K562 (cell line): ENCODE measurements around the gene DLGAP1. TPM values are rescaled to one million over a fixed set of nuclear protein-coding genes. Genes with fewer than 3 reads are reported as not detected.
A peak's percentile ranks its signal among the peaks of the same experiment; 100 is the strongest.

Experiments used
- CHD1 ChIP-seq: fragments of 200-600 bp; sonication (generic); IDR thresholded peaks from one replicate; pipeline ENCODE4 v1.6.1; 2012; ENCODE audit warnings: mild to moderate bottlenecking, moderate library complexity, low read length, inconsistent platforms
- DEAF1 ChIP-seq: fragments of 450-650 bp; formaldehyde crosslinking; IDR thresholded peaks from 2 replicates; pipeline ENCODE4 v1.4.0; 2020; ENCODE audit warnings: mild to moderate bottlenecking, moderate library complexity
- DMBX1 ChIP-seq: fragments of 250-450 bp; sonication (Bioruptor Pico); IDR thresholded peaks from 2 replicates; pipeline ENCODE4 v1.8.0; 2022; ENCODE audit warnings: inconsistent platforms, mild to moderate bottlenecking, moderate library complexity, borderline replicate concordance
- ESRRA ChIP-seq: fragments of 450-650 bp; IDR thresholded peaks from 2 replicates; pipeline ENCODE4 v1.6.1; 2014; ENCODE audit warnings: low read depth, mild to moderate bottlenecking, moderate library complexity, borderline replicate concordance
- ETS2 ChIP-seq: IDR thresholded peaks from 2 replicates; pipeline ENCODE4 v1.6.1; 2016; ENCODE audit warnings: borderline replicate concordance, missing genetic modification characterization, mild to moderate bottlenecking, moderate library complexity, missing compliant biosample characterization; ENCODE audit not compliant: poor library complexity, severe bottlenecking
- HNRNPH1 ChIP-seq: fragments of 200-400 bp; formaldehyde crosslinking; optimal IDR thresholded peaks from 2 replicates; pipeline ENCODE3; 2017; ENCODE audit warnings: low read depth, mild to moderate bottlenecking, low read length, moderate library complexity
- PML ChIP-seq: IDR thresholded peaks from 2 replicates; pipeline ENCODE4 v1.6.1; 2012; ENCODE audit warnings: low read length, inconsistent platforms
- PPARD ChIP-seq: fragments of 250-450 bp; sonication (Bioruptor Pico); IDR thresholded peaks from 2 replicates; pipeline ENCODE4 v1.8.0; 2022; ENCODE audit warnings: inconsistent platforms, mild to moderate bottlenecking, moderate library complexity
- YY1 ChIP-seq, 3 experiments: IDR thresholded peaks; 2 replicates each; pipeline ENCODE4 v1.6.1; 2011; ENCODE audit warnings: low read length in 2 of 3, mild to moderate bottlenecking in 2 of 3, moderate library complexity in 2 of 3, borderline replicate concordance in 1 of 3, control low read depth in 1 of 3, low read depth in 1 of 3; ENCODE audit not compliant: insufficient read depth in 3 of 3, insufficient replicate concordance in 2 of 3, control insufficient read depth in 1 of 3, insufficient read length in 1 of 3; ENCODE audit errors: extremely low read depth in 1 of 3
- ZBTB40 ChIP-seq, 2 experiments: fragments of 450-650 bp in 1 of 2; sonication (generic) in 1 of 2; formaldehyde crosslinking in 1 of 2; IDR thresholded peaks; 2 replicates each; pipeline versions ENCODE4 v1.7.1 to v1.9.0; 2016 to 2022; ENCODE audit warnings: inconsistent platforms in 1 of 2, mild to moderate bottlenecking in 1 of 2, missing genetic modification reagents in 1 of 2
- ZNF24 ChIP-seq: fragments of 450-650 bp; IDR thresholded peaks from 2 replicates; pipeline ENCODE4 v1.6.1; 2016
- ZNF592 ChIP-seq: fragments of 450-650 bp; IDR thresholded peaks from 2 replicates; pipeline ENCODE4 v1.6.1; 2017; ENCODE audit warnings: antibody characterized with exemption, mild to moderate bottlenecking
- polyA plus RNA-seq, 8 experiments: library from polyadenylated mRNA; depleted of rRNA in 4 of 8; stranded (reverse) in 5 of 8; unstranded in 3 of 8; fragments of >200 nt; fragmentation: Nextera tagmentation in 2 of 8; fragmentation: Illumina TruSeq in 1 of 8; extraction: Ambion mirVana in 2 of 8; extraction: Trizol in 1 of 8; gene quantifications; 2 replicates each; pipeline versions ENCODE4 v1.2.1 to v1.2.3, GENCODE V29; 2011 to 2014; ENCODE audit warnings: inconsistent platforms in 1 of 8, missing spikeins in 1 of 8
- total RNA-seq, 7 experiments: library from RNA; depleted of rRNA in 6 of 7; stranded (reverse); fragments of >200 nt in 6 of 7; fragmentation: Illumina TruSeq in 2 of 7; extraction: Trizol in 2 of 7; gene quantifications; 2 replicates each; pipeline versions ENCODE4 v1.2.1 to v1.2.3, GENCODE V29; 2011 to 2021; ENCODE audit warnings: low replicate concordance in 1 of 7

Gene DLGAP1
- total and polyA plus RNA-seq, 9 of the 15 experiments (the other 6 are each of a cell fraction or from before 2014, with no cell fraction given) = 0.04 to 0.22 (median 0.08) TPM

- TF ChIP-seq ZBTB40 (IDR thresholded peaks at IDR 0.05) (peak; percentile 72), ZBTB40 (CRISPR knock-in tag; IDR thresholded peaks at IDR 0.05) (0 out of 2 replicates have a peak, but pooled peaks have one; percentile 31), DEAF1 (peak; percentile 57; the same call in 1 of the 2 replicates), ESRRA (peak; percentile 69; the same call in 1 of the 2 replicates), ETS2 (tag) (no peak), PPARD (no peak), DMBX1 (no peak), CHD1 (no peak), HNRNPH1 (no peak), ZNF592 (no peak), PML (no peak), YY1 (IDR thresholded peaks at IDR 0.05; ENCODE audit: borderline replicate concordance in 1 of 3, control insufficient read depth in 1 of 3, extremely low read depth in 1 of 3, insufficient read depth in 3 of 3, insufficient read length in 1 of 3, insufficient replicate concordance in 2 of 3, low read depth in 1 of 3, low read length in 2 of 3) (no peak), ZNF24 (no peak)
These were observed 585.3 kb downstream of the DLGAP1 start (continued) for GRCh38 chr18:3869848-3870247.
